NCI-H2107 (cell line): ENCODE measurements around the gene DAZ4.
"Not testable (repeated sequence)": the region's sequence is repeated elsewhere in the genome, so short reads cannot be mapped to it uniquely, and the experiment has no call there.

ENCODE experiments used
- DNase-seq: peaks from one replicate; lab custom pipeline; 2025; lab: John Stamatoyannopoulos, UW

Gene DAZ4, protein sequence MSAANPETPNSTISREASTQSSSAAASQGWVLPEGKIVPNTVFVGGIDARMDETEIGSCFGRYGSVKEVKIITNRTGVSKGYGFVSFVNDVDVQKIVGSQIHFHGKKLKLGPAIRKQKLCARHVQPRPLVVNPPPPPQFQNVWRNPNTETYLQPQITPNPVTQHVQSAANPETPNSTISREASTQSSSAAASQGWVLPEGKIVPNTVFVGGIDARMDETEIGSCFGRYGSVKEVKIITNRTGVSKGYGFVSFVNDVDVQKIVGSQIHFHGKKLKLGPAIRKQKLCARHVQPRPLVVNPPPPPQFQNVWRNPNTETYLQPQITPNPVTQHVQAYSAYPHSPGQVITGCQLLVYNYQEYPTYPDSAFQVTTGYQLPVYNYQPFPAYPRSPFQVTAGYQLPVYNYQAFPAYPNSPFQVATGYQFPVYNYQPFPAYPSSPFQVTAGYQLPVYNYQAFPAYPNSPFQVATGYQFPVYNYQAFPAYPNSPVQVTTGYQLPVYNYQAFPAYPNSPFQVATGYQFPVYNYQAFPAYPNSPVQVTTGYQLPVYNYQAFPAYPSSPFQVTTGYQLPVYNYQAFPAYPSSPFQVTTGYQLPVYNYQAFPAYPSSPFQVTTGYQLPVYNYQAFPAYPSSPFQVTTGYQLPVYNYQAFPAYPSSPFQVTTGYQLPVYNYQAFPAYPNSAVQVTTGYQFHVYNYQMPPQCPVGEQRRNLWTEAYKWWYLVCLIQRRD

DNA sequence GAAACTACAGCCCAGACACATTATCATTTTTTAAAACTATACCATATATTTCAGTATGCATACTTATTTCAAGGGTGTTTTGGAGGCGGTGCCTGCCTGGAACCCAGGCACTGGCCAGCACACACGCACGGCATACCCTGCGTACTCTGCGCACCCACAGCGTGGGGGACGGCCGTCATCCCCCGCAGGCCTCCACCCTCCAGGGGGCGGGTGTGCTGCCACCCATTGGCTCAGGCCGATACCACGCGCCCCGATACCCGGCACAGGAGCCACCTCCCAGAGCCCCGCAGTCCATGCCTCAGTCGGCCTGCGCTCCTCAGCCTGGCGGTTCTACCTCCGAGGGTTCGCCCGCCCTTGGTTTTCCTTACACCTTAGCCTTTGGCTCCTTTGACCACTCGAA is at the start of gene DAZ4:
Gene DAZ4 (plus strand): TSS at position 301 of the 400 bp plus-strand sequence. CDS start 208 bp downstream, outside the sequence.
- not testable (repeated sequence) for DNase-seq

DNA sequence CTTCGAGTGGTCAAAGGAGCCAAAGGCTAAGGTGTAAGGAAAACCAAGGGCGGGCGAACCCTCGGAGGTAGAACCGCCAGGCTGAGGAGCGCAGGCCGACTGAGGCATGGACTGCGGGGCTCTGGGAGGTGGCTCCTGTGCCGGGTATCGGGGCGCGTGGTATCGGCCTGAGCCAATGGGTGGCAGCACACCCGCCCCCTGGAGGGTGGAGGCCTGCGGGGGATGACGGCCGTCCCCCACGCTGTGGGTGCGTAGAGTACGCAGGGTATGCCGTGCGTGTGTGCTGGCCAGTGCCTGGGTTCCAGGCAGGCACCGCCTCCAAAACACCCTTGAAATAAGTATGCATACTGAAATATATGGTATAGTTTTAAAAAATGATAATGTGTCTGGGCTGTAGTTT is 20.4 kb upstream of the DAZ4 start, which contains the start of gene DAZ3:
Gene DAZ3 (minus strand): TSS at position 101 of the 400 bp plus-strand sequence. CDS start 208 bp downstream, outside the sequence.
- DNase-seq: not testable (repeated sequence)

- DNase-seq: not testable (repeated sequence)
These were observed 11.9 kb upstream of the DAZ4 start for GRCh38 chrY:24821836-24822235.

DNA sequence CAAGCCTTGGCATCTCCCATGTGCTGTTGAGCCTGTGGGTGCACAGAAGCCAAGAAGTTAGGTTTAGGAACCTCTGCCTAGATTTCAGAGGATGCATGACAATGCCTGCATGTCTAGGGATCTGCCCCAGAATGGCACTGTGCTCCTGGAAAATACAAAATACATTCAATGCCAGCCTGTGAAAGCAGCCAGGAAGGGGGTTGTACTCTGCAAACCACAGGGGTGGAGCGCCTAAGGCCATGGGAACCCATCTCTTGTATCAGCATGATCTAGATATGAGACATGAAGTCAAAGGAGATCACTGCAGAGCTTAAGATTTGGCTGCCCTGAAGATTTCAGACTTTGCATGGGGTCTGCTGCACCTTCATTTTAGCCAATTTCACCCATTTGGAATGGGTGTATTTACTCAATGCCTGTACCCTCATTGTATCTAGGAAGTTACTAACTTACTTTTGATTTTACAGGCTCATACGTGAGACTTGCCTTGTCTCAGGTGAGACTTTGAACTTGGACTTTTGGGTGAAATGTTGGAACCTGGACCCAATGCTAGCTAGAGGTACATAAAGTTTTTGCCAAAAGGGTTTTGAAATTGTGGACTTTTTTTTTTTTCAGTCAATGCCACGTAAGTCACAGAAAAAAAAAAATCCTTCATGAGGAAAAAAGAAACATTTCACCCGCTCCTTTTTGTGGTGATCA is 9.4 kb upstream of the DAZ4 start:
- not testable (repeated sequence) for DNase-seq

DNA sequence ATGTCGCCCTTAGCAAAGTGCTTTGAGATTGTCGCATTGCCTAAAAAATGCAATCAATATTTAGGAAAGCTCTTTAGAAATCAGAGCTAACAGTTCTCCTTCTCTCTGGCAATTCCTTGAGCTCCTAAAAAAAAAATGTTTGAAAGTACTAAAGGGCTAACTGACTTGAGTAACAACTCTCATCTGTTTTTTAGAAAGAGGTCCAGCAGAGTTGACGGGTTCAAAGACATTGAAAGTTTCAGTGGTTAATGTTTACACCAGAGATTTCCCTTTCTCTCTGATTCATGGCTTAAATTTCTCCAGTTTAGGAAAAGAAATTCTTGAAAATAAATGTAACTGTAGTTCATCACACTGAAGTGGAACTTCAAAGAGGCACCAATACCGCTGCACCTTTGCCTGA is 8.7 kb upstream of the DAZ4 start:
- DNase-seq: not testable (repeated sequence)
